ENCODE data around the gene CREB5.

Gene CREB5

GRCh38 chr7:28731092-28731658, 318.9 kb downstream of the CREB5 start:
- H3K4me3 ChIP-seq (ENCODE audit: low read depth, low read length): no peak overlapping the region
- no peak for TF ChIP-seq CTCF (IDR thresholded peaks at IDR 0.05; ENCODE audit: low read depth, low read length, missing control alignments)
- no peak for DNase-seq (ENCODE audit: low read depth)

GRCh38 chr7:28732071-28732869, 320.0 kb downstream of the CREB5 start:
- TF ChIP-seq CTCF (IDR thresholded peaks at IDR 0.05; ENCODE audit: low read depth, low read length, missing control alignments): no peak
- no peak for DNase-seq (ENCODE audit: low read depth)
- H3K4me3 ChIP-seq (ENCODE audit: low read depth, low read length): no peak overlapping the region

- no peak overlapping the region for H3K4me3 ChIP-seq (ENCODE audit: low read depth, low read length)
- no peak for TF ChIP-seq CTCF (IDR thresholded peaks at IDR 0.05; ENCODE audit: low read depth, low read length, missing control alignments)
- no peak for DNase-seq (ENCODE audit: low read depth)
Observed at GRCh38 chr7:28733035-28733434, 320.7 kb downstream of the CREB5 start.

GRCh38 chr7:28738412-28738811, 326.1 kb downstream of the CREB5 start:
- DNase-seq (ENCODE audit: low read depth): no peak
- no peak for TF ChIP-seq CTCF (IDR thresholded peaks at IDR 0.05; ENCODE audit: low read depth, low read length, missing control alignments)
- H3K4me3 ChIP-seq (ENCODE audit: low read depth, low read length): no peak overlapping the region

GRCh38 chr7:28739128-28739527, 326.8 kb downstream of the CREB5 start:
- no peak for DNase-seq (ENCODE audit: low read depth)
- no peak for TF ChIP-seq CTCF (IDR thresholded peaks at IDR 0.05; ENCODE audit: low read depth, low read length, missing control alignments)

GRCh38 chr7:28739826-28740225, 327.5 kb downstream of the CREB5 start:
- TF ChIP-seq CTCF (IDR thresholded peaks at IDR 0.05; ENCODE audit: low read depth, low read length, missing control alignments): no peak
- no peak for DNase-seq (ENCODE audit: low read depth)
- H3K4me3 ChIP-seq (ENCODE audit: low read depth, low read length): no peak overlapping the region

More at GRCh38 chr7:28739128-28739527, 326.8 kb downstream of the CREB5 start:
- no peak overlapping the region for H3K4me3 ChIP-seq (ENCODE audit: low read depth, low read length)
